Measurements from ENCODE around the gene RIC8B.

The RIC8B gene

DNA sequence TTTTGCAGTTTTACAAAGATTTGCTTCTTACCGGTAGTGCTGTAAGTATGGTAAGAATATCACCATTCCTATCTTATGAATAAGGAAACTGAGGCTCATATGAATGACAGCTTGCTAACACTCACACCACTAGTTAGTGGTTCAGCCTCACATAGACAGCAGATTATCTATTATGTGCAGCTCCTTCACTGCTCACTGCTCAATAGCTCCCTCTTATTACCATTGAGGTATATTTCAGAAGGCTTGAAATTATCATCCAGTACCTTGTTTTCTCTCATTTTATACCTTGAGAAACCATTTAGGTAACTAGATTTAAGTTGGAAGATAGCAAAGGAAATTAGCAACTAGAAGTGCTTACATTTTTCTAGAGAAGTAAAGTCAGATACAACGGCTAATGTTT lies 15.5 kb downstream of the RIC8B start:
- Histone ChIP-seq H3K9me2 (replicated peaks; ENCODE audit: insufficient read depth, low read length) (no peaks in the 10 kb centered on the region), H3K4me1 (ENCODE audit: low read length) (no peaks in the 10 kb centered on the region), H3K4me3 (ENCODE audit: low read length) (no peak overlapping the region), H3K4me2 (ENCODE audit: low read depth, low read length) (no peak overlapping the region), H4K20me1 (ENCODE audit: insufficient read depth, low read length) (no peaks in the 10 kb centered on the region), H3K79me2 (ENCODE audit: low read length) (no peaks in the 10 kb centered on the region), H3K36me3 (replicated peaks; ENCODE audit: insufficient read depth, low read length) (no peaks in the 10 kb centered on the region), H2AFZ (ENCODE audit: low read length) (no peak overlapping the region), H3K9ac (ENCODE audit: low read length) (no peak overlapping the region), H3K27me3 (replicated peaks; ENCODE audit: insufficient read depth, low read length) (no peaks in the 10 kb centered on the region), H3K9me3 (replicated peaks; ENCODE audit: insufficient read depth, low read length) (no peaks in the 10 kb centered on the region), H3K27ac (ENCODE audit: low read length) (no peak overlapping the region), H3F3A (ENCODE audit: insufficient read depth, low read length) (no peaks in the 10 kb centered on the region)
- TF ChIP-seq EZH2 (optimal IDR thresholded peaks at IDR 0.05; ENCODE audit: low read depth, low read length): no peak
- no peak for DNase-seq

DNA sequence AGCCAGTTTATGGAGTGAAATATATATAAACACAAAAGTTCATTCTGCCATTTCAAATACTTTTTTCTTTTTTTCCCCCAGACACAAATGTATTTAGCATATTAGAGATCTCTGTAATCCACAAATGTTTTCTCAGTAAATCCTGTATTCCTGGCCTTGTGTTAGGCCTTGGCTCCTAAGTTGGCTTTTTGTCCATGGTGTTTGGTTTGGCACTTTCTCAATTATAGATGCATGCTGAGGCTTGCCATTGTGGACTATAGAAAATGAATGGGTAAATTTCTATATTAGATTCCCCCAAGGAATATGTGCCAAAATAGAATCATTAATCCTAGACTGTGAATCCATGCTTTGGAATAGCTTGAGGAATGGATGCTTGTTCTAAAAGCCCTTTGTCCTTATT lies 17.0 kb downstream of the RIC8B start:
- no peaks in the 10 kb centered on the region for H3K9me3 ChIP-seq (replicated peaks; ENCODE audit: insufficient read depth, low read length)
- no peaks in the 10 kb centered on the region for H3K4me1 ChIP-seq (ENCODE audit: low read length)
- no peak overlapping the region for H3K4me3 ChIP-seq (ENCODE audit: low read length)
- TF ChIP-seq, protein P1, sequence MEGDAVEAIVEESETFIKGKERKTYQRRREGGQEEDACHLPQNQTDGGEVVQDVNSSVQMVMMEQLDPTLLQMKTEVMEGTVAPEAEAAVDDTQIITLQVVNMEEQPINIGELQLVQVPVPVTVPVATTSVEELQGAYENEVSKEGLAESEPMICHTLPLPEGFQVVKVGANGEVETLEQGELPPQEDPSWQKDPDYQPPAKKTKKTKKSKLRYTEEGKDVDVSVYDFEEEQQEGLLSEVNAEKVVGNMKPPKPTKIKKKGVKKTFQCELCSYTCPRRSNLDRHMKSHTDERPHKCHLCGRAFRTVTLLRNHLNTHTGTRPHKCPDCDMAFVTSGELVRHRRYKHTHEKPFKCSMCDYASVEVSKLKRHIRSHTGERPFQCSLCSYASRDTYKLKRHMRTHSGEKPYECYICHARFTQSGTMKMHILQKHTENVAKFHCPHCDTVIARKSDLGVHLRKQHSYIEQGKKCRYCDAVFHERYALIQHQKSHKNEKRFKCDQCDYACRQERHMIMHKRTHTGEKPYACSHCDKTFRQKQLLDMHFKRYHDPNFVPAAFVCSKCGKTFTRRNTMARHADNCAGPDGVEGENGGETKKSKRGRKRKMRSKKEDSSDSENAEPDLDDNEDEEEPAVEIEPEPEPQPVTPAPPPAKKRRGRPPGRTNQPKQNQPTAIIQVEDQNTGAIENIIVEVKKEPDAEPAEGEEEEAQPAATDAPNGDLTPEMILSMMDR (IDR thresholded peaks at IDR 0.05; ENCODE audit: low read length): no peak
- TF ChIP-seq EZH2phosphoT487 (IDR thresholded peaks at IDR 0.05; ENCODE audit: low read length) (no peak), EZH2 (optimal IDR thresholded peaks at IDR 0.05; ENCODE audit: low read depth, low read length) (no peak)
- no peak overlapping the region for H3K9ac ChIP-seq (ENCODE audit: low read length)
- no peaks in the 10 kb centered on the region for H3K79me2 ChIP-seq (ENCODE audit: low read length)
- H4K20me1 ChIP-seq (ENCODE audit: insufficient read depth, low read length): no peaks in the 10 kb centered on the region
- H3K4me2 ChIP-seq (ENCODE audit: low read depth, low read length): no peak overlapping the region
- no peaks in the 10 kb centered on the region for H3F3A ChIP-seq (ENCODE audit: insufficient read depth, low read length)
- H3K36me3 ChIP-seq (replicated peaks; ENCODE audit: insufficient read depth, low read length): no peaks in the 10 kb centered on the region
- no peaks in the 10 kb centered on the region for H3K27me3 ChIP-seq (replicated peaks; ENCODE audit: insufficient read depth, low read length)
- no peak overlapping the region for H2AFZ ChIP-seq (ENCODE audit: low read length)
- DNase-seq: no peak
- H3K27ac ChIP-seq (ENCODE audit: low read length): no peak overlapping the region
- no peaks in the 10 kb centered on the region for H3K9me2 ChIP-seq (replicated peaks; ENCODE audit: insufficient read depth, low read length)

DNA sequence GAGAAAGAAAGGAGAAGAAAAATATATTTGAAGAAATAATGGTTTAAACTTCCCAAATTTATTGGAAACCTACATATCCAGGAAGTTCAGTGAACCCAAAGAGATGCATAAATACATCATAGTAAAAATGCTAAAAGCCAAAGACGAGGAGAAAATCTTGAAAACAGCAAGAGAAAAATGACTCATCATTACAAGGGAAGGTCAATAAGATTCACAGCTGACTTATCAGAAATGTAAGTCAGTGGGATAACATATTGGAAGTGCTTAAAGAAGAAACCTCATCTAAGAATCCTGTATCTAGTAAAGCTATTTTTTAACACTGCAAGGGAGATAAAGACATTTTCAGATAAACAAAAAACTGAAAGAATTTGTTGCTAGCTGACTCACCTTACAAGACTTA lies 19.9 kb downstream of the RIC8B start:
- Histone ChIP-seq H3K4me3 (ENCODE audit: low read length) (no peak overlapping the region), H3F3A (ENCODE audit: insufficient read depth, low read length) (no peaks in the 10 kb centered on the region), H3K27ac (ENCODE audit: low read length) (no peak overlapping the region), H3K27me3 (replicated peaks; ENCODE audit: insufficient read depth, low read length) (no peaks in the 10 kb centered on the region), H3K4me2 (ENCODE audit: low read depth, low read length) (no peak overlapping the region), H3K36me3 (replicated peaks; ENCODE audit: insufficient read depth, low read length) (no peaks in the 10 kb centered on the region), H3K79me2 (ENCODE audit: low read length) (no peaks in the 10 kb centered on the region), H4K20me1 (ENCODE audit: insufficient read depth, low read length) (no peaks in the 10 kb centered on the region), H3K9ac (ENCODE audit: low read length) (no peak overlapping the region), H2AFZ (ENCODE audit: low read length) (no peak overlapping the region), H3K9me2 (replicated peaks; ENCODE audit: insufficient read depth, low read length) (no peaks in the 10 kb centered on the region), H3K9me3 (replicated peaks; ENCODE audit: insufficient read depth, low read length) (no peaks in the 10 kb centered on the region), H3K4me1 (ENCODE audit: low read length) (no peaks in the 10 kb centered on the region)
- no peak for DNase-seq
- TF ChIP-seq, protein P1 (IDR thresholded peaks at IDR 0.05; ENCODE audit: low read length): no peak
- TF ChIP-seq EZH2 (optimal IDR thresholded peaks at IDR 0.05; ENCODE audit: low read depth, low read length): no peak
- TF ChIP-seq EZH2phosphoT487 (IDR thresholded peaks at IDR 0.05; ENCODE audit: low read length): no peak

DNA sequence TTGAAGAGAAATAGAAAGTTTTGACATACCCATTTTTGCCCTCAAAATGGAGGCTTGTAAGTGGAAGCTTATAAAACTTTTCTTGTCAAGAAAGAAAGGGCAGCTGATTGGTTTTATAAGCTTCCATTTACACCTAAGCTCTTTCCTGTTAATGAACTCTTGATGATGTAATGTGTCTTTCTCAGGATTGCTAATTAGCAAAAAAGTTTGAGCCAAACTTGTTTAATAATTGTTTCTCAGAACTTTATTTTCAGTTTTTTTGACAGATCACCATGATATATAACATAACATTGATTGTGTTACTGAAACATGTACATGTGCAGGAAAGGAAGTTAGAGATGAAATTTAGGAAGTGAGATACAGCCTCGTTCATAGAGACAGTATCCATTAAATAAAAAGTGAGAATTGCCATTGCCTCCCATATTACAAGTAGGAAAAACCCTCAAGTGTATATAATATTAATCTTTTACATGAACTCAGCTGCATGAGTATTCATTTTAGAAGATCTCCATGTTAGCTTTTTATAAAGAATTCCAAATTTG lies 26.8 kb downstream of the RIC8B start:
- Histone ChIP-seq H3K36me3 (replicated peaks; ENCODE audit: insufficient read depth, low read length) (no peaks in the 10 kb centered on the region), H3K79me2 (ENCODE audit: low read length) (no peaks in the 10 kb centered on the region), H3F3A (ENCODE audit: insufficient read depth, low read length) (no peaks in the 10 kb centered on the region), H3K27ac (ENCODE audit: low read length) (no peak overlapping the region), H2AFZ (ENCODE audit: low read length) (no peak overlapping the region), H3K9me3 (replicated peaks; ENCODE audit: insufficient read depth, low read length) (no peaks in the 10 kb centered on the region), H4K20me1 (ENCODE audit: insufficient read depth, low read length) (no peaks in the 10 kb centered on the region), H3K9ac (ENCODE audit: low read length) (no peak overlapping the region), H3K4me2 (ENCODE audit: low read depth, low read length) (no peak overlapping the region), H3K4me3 (ENCODE audit: low read length) (no peak overlapping the region), H3K9me2 (replicated peaks; ENCODE audit: insufficient read depth, low read length) (no peaks in the 10 kb centered on the region), H3K4me1 (ENCODE audit: low read length) (no peaks in the 10 kb centered on the region), H3K27me3 (replicated peaks; ENCODE audit: insufficient read depth, low read length) (no peaks in the 10 kb centered on the region)
- DNase-seq: no peak
- TF ChIP-seq, protein P1 (IDR thresholded peaks at IDR 0.05; ENCODE audit: low read length): no peak
- TF ChIP-seq EZH2phosphoT487 (IDR thresholded peaks at IDR 0.05; ENCODE audit: low read length) (no peak), EZH2 (optimal IDR thresholded peaks at IDR 0.05; ENCODE audit: low read depth, low read length) (no peak)

Data from MM.1S (cell line).